ENCODE measurements around the gene TMCC3. TPM values are rescaled to one million over a fixed set of nuclear protein-coding genes. Genes with fewer than 3 reads are reported as not detected.

TMCC3 gene
- total and polyA plus RNA-seq, 2 of the 13 experiments (the other 11 are each of a cell fraction or from before 2014, with no cell fraction given), result not detected

- TF ChIP-seq ZNF142 (CRISPR knock-in tag; IDR thresholded peaks at IDR 0.05) (no peak), KDM4B (CRISPR knock-in tag; IDR thresholded peaks at IDR 0.05) (no peak)
Measured at GRCh38 chr12:94698578-94698977, 48.2 kb upstream of the TMCC3 start (continued).

GRCh38 chr12:94697631-94698030 is 47.3 kb upstream of the TMCC3 start:
- no TSS peak for BruUV-seq (replicated peaks)
- no peaks in the 10 kb centered on the region for H3K79me2 ChIP-seq (ENCODE audit: insufficient read depth, low read length)
- intact Hi-C loops (cut with micrococcal nuclease; ENCODE audit: unreplicated experiment) (no loop called here), in situ Hi-C loops (cut with HindIII; ENCODE audit: extremely low pct_ligation_motif_present, low pct_unique_long_range_greater_than_20kb) (no loop called here)
- H3K4me2 ChIP-seq (ENCODE audit: low read depth, low read length), result no peak overlapping the region
- H3K9me3 ChIP-seq (ENCODE audit: low read length), result no peaks in the 10 kb centered on the region
- TF ChIP-seq ZNF772 (CRISPR knock-in tag; IDR thresholded peaks at IDR 0.05), result no peak
- no peak for TF ChIP-seq ZNF207 (IDR thresholded peaks at IDR 0.05; ENCODE audit: borderline replicate concordance)
- TF ChIP-seq ZNF362 (CRISPR knock-in tag; IDR thresholded peaks at IDR 0.05; ENCODE audit: borderline replicate concordance), result no peak
- TF ChIP-seq ZFP37 (CRISPR knock-in tag; IDR thresholded peaks at IDR 0.05; ENCODE audit: borderline replicate concordance), result no peak
- H4K20me1 ChIP-seq (ENCODE audit: insufficient read depth, low read length), result no peaks in the 10 kb centered on the region
- ATAC-seq, result no peak
- H3K36me3 ChIP-seq (replicated peaks in 1 of 2; ENCODE audit: control insufficient read depth in 1 of 2, insufficient read depth in 2 of 2, low read length in 2 of 2), result no peaks in the 10 kb centered on the region
- H3K9ac ChIP-seq (ENCODE audit: insufficient read depth, low read depth, low read length), result no peak overlapping the region
- 0 out of 5 replicates have a peak, but pooled peaks cover 0 to 4% of the 10 kb centered on the region in 2 experiments for H3K27me3 ChIP-seq (ENCODE audit: control insufficient read depth in 1 of 2, insufficient read depth in 2 of 2, low read length in 2 of 2)
- H2AFZ ChIP-seq (ENCODE audit: low read length), result no peak overlapping the region
- no peaks in the 10 kb centered on the region for H3K4me1 ChIP-seq (ENCODE audit: insufficient read depth, low read length)
- H3K4me3 ChIP-seq (replicated peaks in 1 of 3; ENCODE audit: insufficient read depth in 1 of 3, low read depth in 2 of 3, low read length in 3 of 3), result no peak overlapping the region
- ChIA-PET POLR2A (no interaction called here), CTCF (ENCODE audit: low intra/inter-chr PET ratio, low total read pairs) (no interaction called here)
- no peak overlapping the region for H3K27ac ChIP-seq (ENCODE audit: extremely low read length, insufficient read depth, low read length)
- no peak for DNase-seq (ENCODE audit: low spot score)
- no peak for FAIRE-seq
